ENCODE measurements around the gene LRRIQ1. TPM values are rescaled to one million over a fixed set of nuclear protein-coding genes. Genes with fewer than 3 reads are reported as not detected.
"Not testable (repeated sequence)": the region's sequence is repeated elsewhere in the genome, so short reads cannot be mapped to it uniquely, and the experiment has no call there.

Gene LRRIQ1
- total and polyA plus RNA-seq, 2 of the 13 experiments (the other 11 are each of a cell fraction or from before 2014, with no cell fraction given) = not detected

- H3K4me3 ChIP-seq (replicated peaks in 1 of 3; ENCODE audit: insufficient read depth in 1 of 3, low read depth in 2 of 3, low read length in 3 of 3) = no peak overlapping the region
- no peak overlapping the region for H3K27ac ChIP-seq (ENCODE audit: extremely low read length, insufficient read depth, low read length)
- H2AFZ ChIP-seq (ENCODE audit: low read length) = no peak overlapping the region
- BruUV-seq (replicated peaks) = no TSS peak
- H3K9ac ChIP-seq (ENCODE audit: insufficient read depth, low read depth, low read length) = no peak overlapping the region
- TF ChIP-seq ZNF589 (CRISPR knock-in tag; conservative IDR thresholded peaks at IDR 0.05) = no peak
- no peak for TF ChIP-seq CHD4 (IDR thresholded peaks at IDR 0.05; ENCODE audit: borderline replicate concordance, low read length)
- TF ChIP-seq ZNF335 (CRISPR knock-in tag; IDR thresholded peaks at IDR 0.05) = no peak
- no peak for TF ChIP-seq CENPX (CRISPR knock-in tag; IDR thresholded peaks at IDR 0.05)
- TF ChIP-seq FOSL1 (CRISPR knock-in tag; IDR thresholded peaks at IDR 0.05; ENCODE audit: borderline replicate concordance) = no peak
- TF ChIP-seq, protein P1, sequence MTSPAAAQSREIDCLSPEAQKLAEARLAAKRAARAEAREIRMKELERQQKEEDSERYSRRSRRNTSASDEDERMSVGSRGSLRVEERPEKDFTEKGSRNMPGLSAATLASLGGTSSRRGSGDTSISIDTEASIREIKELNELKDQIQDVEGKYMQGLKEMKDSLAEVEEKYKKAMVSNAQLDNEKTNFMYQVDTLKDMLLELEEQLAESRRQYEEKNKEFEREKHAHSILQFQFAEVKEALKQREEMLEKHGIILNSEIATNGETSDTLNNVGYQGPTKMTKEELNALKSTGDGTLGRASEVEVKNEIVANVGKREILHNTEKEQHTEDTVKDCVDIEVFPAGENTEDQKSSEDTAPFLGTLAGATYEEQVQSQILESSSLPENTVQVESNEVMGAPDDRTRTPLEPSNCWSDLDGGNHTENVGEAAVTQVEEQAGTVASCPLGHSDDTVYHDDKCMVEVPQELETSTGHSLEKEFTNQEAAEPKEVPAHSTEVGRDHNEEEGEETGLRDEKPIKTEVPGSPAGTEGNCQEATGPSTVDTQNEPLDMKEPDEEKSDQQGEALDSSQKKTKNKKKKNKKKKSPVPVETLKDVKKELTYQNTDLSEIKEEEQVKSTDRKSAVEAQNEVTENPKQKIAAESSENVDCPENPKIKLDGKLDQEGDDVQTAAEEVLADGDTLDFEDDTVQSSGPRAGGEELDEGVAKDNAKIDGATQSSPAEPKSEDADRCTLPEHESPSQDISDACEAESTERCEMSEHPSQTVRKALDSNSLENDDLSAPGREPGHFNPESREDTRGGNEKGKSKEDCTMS (CRISPR knock-in tag; conservative IDR thresholded peaks at IDR 0.05) = no peak
- no peak for TF ChIP-seq JUND (CRISPR knock-in tag; IDR thresholded peaks at IDR 0.05)
- no peak for TF ChIP-seq ZNF839 (CRISPR knock-in tag; IDR thresholded peaks at IDR 0.05; ENCODE audit: borderline replicate concordance)
- no peak for TF ChIP-seq SMYD3 (CRISPR knock-in tag; IDR thresholded peaks at IDR 0.05)
- TF ChIP-seq ETV6 (CRISPR knock-in tag; conservative IDR thresholded peaks at IDR 0.05) = no peak
- no peak for TF ChIP-seq ZNF878 (CRISPR knock-in tag; IDR thresholded peaks at IDR 0.05)
- no peak for TF ChIP-seq ZNF891 (CRISPR knock-in tag; IDR thresholded peaks at IDR 0.05)
- TF ChIP-seq NCOA1 (CRISPR knock-in tag; IDR thresholded peaks at IDR 0.05) = no peak
- TF ChIP-seq CAMTA2 (CRISPR knock-in tag; IDR thresholded peaks at IDR 0.05; ENCODE audit: borderline replicate concordance) = no peak
- TF ChIP-seq PLRG1 (conservative IDR thresholded peaks at IDR 0.05) = no peak
- no peak for TF ChIP-seq ARHGAP35 (CRISPR knock-in tag; IDR thresholded peaks at IDR 0.05; ENCODE audit: borderline replicate concordance)
- TF ChIP-seq, protein P2, sequence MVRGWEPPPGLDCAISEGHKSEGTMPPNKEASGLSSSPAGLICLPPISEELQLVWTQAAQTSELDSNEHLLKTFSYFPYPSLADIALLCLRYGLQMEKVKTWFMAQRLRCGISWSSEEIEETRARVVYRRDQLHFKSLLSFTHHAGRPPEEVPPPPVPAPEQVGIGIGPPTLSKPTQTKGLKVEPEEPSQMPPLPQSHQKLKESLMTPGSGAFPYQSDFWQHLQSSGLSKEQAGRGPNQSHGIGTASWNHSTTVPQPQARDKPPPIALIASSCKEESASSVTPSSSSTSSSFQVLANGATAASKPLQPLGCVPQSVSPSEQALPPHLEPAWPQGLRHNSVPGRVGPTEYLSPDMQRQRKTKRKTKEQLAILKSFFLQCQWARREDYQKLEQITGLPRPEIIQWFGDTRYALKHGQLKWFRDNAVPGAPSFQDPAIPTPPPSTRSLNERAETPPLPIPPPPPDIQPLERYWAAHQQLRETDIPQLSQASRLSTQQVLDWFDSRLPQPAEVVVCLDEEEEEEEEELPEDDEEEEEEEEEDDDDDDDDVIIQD (CRISPR knock-in tag; IDR thresholded peaks at IDR 0.05; ENCODE audit: low read depth) = no peak
- TF ChIP-seq FOXK2 (IDR thresholded peaks at IDR 0.05) = no peak
- TF ChIP-seq CHCHD3 (CRISPR knock-in tag; IDR thresholded peaks at IDR 0.05) = no peak
- in situ Hi-C loops (cut with HindIII; ENCODE audit: extremely low pct_ligation_motif_present, low pct_unique_long_range_greater_than_20kb) (no loop called here), intact Hi-C loops (cut with micrococcal nuclease; ENCODE audit: unreplicated experiment) (no loop called here)
- H3K27me3 ChIP-seq (ENCODE audit: control insufficient read depth in 1 of 2, insufficient read depth in 2 of 2, low read length in 2 of 2) = no peaks in the 10 kb centered on the region
- ATAC-seq = no peak
- H4K20me1 ChIP-seq (ENCODE audit: insufficient read depth, low read length) = no peaks in the 10 kb centered on the region
- no peaks in the 10 kb centered on the region for H3K36me3 ChIP-seq (replicated peaks in 1 of 2; ENCODE audit: control insufficient read depth in 1 of 2, insufficient read depth in 2 of 2, low read length in 2 of 2)
- POLR2A ChIA-PET = no interaction called here
- no peaks in the 10 kb centered on the region for H3K79me2 ChIP-seq (ENCODE audit: insufficient read depth, low read length)
- no peak overlapping the region for H3K4me2 ChIP-seq (ENCODE audit: low read depth, low read length)
- CTCF ChIA-PET (ENCODE audit: low intra/inter-chr PET ratio, low total read pairs) = no interaction called here
- no peak for FAIRE-seq
- peaks cover 36% of the 10 kb centered on the region for H3K9me3 ChIP-seq (ENCODE audit: low read length)
- no peaks in the 10 kb centered on the region for H3K4me1 ChIP-seq (ENCODE audit: insufficient read depth, low read length)
- no peak for DNase-seq (ENCODE audit: low spot score)
- WGBS (ENCODE audit: low lambda C conversion rate) = no CpG with 5 or more reads among the region's 4 CpGs
These were observed 170.4 kb downstream of the LRRIQ1 start for GRCh38 chr12:85206543-85206942.

- H4K20me1 ChIP-seq (ENCODE audit: insufficient read depth, low read length); in situ Hi-C loops (cut with HindIII; ENCODE audit: extremely low pct_ligation_motif_present, low pct_unique_long_range_greater_than_20kb); DNase-seq (ENCODE audit: low spot score); ATAC-seq; FAIRE-seq; H3K4me1 ChIP-seq (ENCODE audit: insufficient read depth, low read length); H2AFZ ChIP-seq (ENCODE audit: low read length); H3K27ac ChIP-seq (ENCODE audit: extremely low read length, insufficient read depth, low read length); H3K79me2 ChIP-seq (ENCODE audit: insufficient read depth, low read length); POLR2A ChIA-PET; H3K9ac ChIP-seq (ENCODE audit: insufficient read depth, low read depth, low read length); BruUV-seq (replicated peaks); H3K9me3 ChIP-seq (ENCODE audit: low read length); intact Hi-C loops (cut with micrococcal nuclease; ENCODE audit: unreplicated experiment); H3K4me3 ChIP-seq (replicated peaks in 1 of 3; ENCODE audit: insufficient read depth in 1 of 3, low read depth in 2 of 3, low read length in 3 of 3); CTCF ChIA-PET (ENCODE audit: low intra/inter-chr PET ratio, low total read pairs); H3K36me3 ChIP-seq (replicated peaks in 1 of 2; ENCODE audit: control insufficient read depth in 1 of 2, insufficient read depth in 2 of 2, low read length in 2 of 2); H3K27me3 ChIP-seq (ENCODE audit: control insufficient read depth in 1 of 2, insufficient read depth in 2 of 2, low read length in 2 of 2); H3K4me2 ChIP-seq (ENCODE audit: low read depth, low read length): not testable (repeated sequence)
- 62% methylated on average over 1 of the region's 1 CpG for WGBS (ENCODE audit: low lambda C conversion rate)
These were observed 188.2 kb downstream of the LRRIQ1 start for GRCh38 chr12:85224339-85224738.
